Measurements from ENCODE around the gene NME3. TPM values are rescaled to one million over a fixed set of nuclear protein-coding genes. Genes with fewer than 3 reads are reported as not detected.
A peak's percentile ranks its signal among the peaks of the same experiment; 100 is the strongest.

Gene NME3
- total RNA-seq, 1 donor from 2014 or later = 33.3 TPM

DNA sequence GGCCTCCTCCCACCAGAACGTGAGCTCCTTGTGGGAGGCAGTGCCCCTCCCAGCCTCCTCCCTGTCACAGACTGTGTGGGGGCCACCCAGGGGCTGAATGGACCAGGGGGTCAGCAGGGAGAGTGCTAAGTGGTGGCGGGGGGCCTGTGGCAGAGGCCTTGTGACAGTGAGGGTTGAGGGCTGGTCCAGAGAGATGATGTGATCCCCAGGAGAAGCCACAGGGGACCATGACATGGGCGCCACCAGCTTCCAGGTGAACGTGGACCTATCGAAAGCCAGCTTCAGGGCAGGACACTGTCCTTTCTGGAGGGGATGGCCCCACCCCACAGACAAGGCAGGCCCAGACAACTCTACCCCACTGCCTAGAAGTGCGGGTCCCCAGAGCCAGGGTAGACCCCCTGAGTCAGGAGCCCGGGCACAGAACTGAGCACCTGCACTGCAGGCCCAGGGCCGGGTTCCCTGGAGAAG lies 7.9 kb upstream of the NME3 start:
- DNase-seq (ENCODE audit: low spot score) = no peak
- H3K27ac Mint-ChIP-seq (ENCODE audit: unreplicated experiment) = peak overlapping the region; percentile 78
- TF ChIP-seq, protein P1, sequence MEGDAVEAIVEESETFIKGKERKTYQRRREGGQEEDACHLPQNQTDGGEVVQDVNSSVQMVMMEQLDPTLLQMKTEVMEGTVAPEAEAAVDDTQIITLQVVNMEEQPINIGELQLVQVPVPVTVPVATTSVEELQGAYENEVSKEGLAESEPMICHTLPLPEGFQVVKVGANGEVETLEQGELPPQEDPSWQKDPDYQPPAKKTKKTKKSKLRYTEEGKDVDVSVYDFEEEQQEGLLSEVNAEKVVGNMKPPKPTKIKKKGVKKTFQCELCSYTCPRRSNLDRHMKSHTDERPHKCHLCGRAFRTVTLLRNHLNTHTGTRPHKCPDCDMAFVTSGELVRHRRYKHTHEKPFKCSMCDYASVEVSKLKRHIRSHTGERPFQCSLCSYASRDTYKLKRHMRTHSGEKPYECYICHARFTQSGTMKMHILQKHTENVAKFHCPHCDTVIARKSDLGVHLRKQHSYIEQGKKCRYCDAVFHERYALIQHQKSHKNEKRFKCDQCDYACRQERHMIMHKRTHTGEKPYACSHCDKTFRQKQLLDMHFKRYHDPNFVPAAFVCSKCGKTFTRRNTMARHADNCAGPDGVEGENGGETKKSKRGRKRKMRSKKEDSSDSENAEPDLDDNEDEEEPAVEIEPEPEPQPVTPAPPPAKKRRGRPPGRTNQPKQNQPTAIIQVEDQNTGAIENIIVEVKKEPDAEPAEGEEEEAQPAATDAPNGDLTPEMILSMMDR (IDR thresholded peaks at IDR 0.05; ENCODE audit: unreplicated experiment) = no peak
- no peaks in the 10 kb centered on the region for H3K9me3 Mint-ChIP-seq (ENCODE audit: unreplicated experiment)
- no peak overlapping the region for H3K4me3 Mint-ChIP-seq (ENCODE audit: unreplicated experiment)
- no peaks in the 10 kb centered on the region for H3K36me3 Mint-ChIP-seq (ENCODE audit: low read depth, unreplicated experiment)
- H3K4me1 Mint-ChIP-seq (ENCODE audit: unreplicated experiment) = peaks cover 13% of the 10 kb centered on the region
- H3K27me3 Mint-ChIP-seq (ENCODE audit: unreplicated experiment) = peaks cover 6% of the 10 kb centered on the region

DNA sequence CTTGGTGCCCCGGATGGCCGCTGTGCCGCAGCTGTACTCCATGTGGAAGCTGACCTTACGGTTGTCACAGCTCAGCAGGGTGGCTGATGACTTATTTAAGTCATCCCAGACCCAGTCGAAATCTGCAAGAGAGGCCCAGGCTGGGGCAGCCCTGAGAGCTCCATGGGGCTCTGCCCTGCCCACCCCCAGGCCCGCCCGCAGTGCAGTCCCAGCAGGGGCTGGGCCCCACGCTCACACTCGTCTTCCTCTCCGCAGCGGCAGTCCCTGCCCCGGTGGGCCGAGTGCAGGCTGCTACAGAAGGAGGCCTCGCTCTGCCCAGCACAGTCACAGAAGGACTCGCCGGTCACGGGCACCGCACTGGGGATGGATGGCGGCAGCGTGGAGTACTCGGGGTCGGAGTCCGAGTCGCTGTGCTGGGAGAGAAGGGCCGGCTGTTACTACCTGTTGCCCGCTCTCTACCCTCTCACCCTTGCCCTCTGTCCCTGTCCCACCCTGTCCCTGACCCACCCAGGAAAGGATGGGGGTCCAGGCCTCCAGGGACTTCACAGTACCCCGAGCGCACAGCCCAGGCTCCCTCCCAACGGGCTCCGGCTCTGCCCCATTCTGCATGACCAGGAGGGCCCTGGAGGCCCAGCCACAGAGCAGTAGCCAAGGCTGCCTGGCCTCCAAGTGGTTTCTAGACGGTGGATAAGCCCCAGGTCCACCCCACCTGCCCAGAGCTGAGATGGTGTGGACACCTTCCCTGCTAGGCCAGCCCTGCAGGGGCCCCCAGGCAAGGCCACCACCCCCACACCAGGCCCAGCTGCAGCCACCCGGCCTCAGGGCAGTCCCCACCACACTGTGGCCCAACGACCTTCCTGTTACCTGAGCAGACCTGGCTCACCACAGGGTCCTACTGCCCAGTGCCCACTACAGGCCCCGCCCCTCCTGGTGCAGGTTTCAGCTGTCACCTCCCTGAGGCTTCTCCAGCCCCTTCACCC lies 7.1 kb upstream of the NME3 start:
- Mint-ChIP-seq H3K4me1 (ENCODE audit: unreplicated experiment) (peaks cover 16% of the 10 kb centered on the region), H3K4me3 (ENCODE audit: unreplicated experiment) (no peak overlapping the region), H3K36me3 (ENCODE audit: low read depth, unreplicated experiment) (no peaks in the 10 kb centered on the region), H3K27ac (ENCODE audit: unreplicated experiment) (peak overlapping the region; percentile 78), H3K27me3 (ENCODE audit: unreplicated experiment) (peaks cover 6% of the 10 kb centered on the region), H3K9me3 (ENCODE audit: unreplicated experiment) (no peaks in the 10 kb centered on the region)
- TF ChIP-seq, protein P1 (IDR thresholded peaks at IDR 0.05; ENCODE audit: unreplicated experiment) = no peak
- no peak for DNase-seq (ENCODE audit: low spot score)

DNA sequence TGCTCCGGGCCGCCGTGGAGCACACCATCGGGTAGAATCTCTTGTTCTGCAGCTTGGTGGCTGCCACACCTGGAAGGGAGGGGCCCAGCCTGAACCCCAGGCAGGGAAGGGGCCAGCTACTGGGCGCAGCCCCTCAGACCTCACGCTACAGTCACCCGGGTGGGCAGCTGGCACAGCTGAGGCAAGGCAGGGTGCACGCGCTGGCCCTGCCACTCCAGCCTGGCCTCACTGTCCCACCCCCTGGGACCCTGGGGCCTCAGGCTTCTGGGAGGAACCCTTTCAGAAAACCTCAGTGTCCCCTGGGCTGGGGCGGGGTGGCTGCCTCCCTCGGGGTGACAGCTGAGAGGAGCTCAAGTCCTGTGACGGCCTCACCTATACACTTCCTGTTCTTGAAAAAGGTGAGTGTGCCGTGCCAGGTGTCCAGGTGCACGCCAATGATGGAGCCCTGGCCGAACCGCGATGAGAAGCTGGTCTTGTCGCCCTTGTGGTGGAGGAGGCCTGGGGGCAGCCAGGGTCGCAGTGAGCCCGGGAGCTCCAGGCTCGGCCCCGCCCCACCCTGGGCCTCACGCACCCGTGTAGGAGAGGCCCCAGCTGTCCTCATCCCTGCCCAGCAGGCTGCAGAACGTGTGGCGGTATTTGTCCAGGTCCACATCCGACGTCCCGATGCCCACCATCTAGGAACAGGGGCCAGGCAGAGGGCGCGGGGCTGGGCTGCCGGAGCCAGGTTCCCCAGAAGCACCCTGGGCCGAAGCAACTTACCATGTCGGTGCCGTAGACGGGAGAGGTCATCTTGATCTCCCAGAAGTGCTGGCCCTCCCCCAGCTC lies 6.2 kb upstream of the NME3 start:
- TF ChIP-seq, protein P1 (IDR thresholded peaks at IDR 0.05; ENCODE audit: unreplicated experiment) = no peak
- peaks cover 12% of the 10 kb centered on the region for H3K4me1 Mint-ChIP-seq (ENCODE audit: unreplicated experiment)
- H3K4me3 Mint-ChIP-seq (ENCODE audit: unreplicated experiment) = no peak overlapping the region
- H3K27me3 Mint-ChIP-seq (ENCODE audit: unreplicated experiment) = peaks cover 4% of the 10 kb centered on the region
- H3K9me3 Mint-ChIP-seq (ENCODE audit: unreplicated experiment) = no peaks in the 10 kb centered on the region
- no peaks in the 10 kb centered on the region for H3K36me3 Mint-ChIP-seq (ENCODE audit: low read depth, unreplicated experiment)
- no peak overlapping the region for H3K27ac Mint-ChIP-seq (ENCODE audit: unreplicated experiment)
- DNase-seq (ENCODE audit: low spot score) = no peak

DNA sequence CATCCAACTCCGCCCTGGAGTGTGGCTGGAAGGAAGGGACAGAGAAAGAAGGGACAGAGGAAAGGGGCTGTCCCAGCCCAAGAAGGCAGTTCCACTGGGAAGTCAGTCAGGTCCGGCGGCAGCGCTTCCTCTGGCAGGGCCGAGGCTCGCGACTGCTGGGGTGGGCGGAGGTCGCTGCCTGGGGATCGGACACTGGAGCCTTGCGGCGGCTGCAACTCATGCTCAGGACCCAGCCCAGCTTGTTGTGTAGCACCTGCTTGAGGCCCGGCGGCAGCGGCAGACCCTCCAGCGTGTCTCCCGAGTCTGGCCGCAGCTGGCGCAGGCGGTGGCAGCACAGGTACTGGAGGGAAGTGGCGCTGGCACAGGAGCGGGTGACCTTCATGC lies 5.6 kb upstream of the NME3 start:
- H3K36me3 Mint-ChIP-seq (ENCODE audit: low read depth, unreplicated experiment) = no peaks in the 10 kb centered on the region
- no peak for DNase-seq (ENCODE audit: low spot score)
- no peak overlapping the region for H3K4me3 Mint-ChIP-seq (ENCODE audit: unreplicated experiment)
- TF ChIP-seq, protein P1 (IDR thresholded peaks at IDR 0.05; ENCODE audit: unreplicated experiment) = no peak
- H3K4me1 Mint-ChIP-seq (ENCODE audit: unreplicated experiment) = peaks cover 16% of the 10 kb centered on the region
- no peak overlapping the region for H3K27ac Mint-ChIP-seq (ENCODE audit: unreplicated experiment)
- peaks cover 8% of the 10 kb centered on the region for H3K27me3 Mint-ChIP-seq (ENCODE audit: unreplicated experiment)
- H3K9me3 Mint-ChIP-seq (ENCODE audit: unreplicated experiment) = no peaks in the 10 kb centered on the region
